HUDEP-2 (cell line): Measurements from ENCODE around the gene WBP1.
"Not testable (repeated sequence)": the region's sequence is repeated elsewhere in the genome, so short reads cannot be mapped to it uniquely, and the experiment has no call there.

Experiments
- DNase-seq, 76 experiments: peaks; one replicate each; lab custom pipeline; 2025; ENCODE audit not compliant: unreplicated experiment in 76 of 76; lab: John Stamatoyannopoulos, UW

WBP1 gene

GRCh38 chr2:74481431-74481830, 23.2 kb downstream of the WBP1 start:
- no peak for DNase-seq

GRCh38 chr2:74481961-74482800, 23.9 kb downstream of the WBP1 start:
- DNase-seq: peak in 24 of 76 experiments; percentile 19 to 88 (median 48)

DNA sequence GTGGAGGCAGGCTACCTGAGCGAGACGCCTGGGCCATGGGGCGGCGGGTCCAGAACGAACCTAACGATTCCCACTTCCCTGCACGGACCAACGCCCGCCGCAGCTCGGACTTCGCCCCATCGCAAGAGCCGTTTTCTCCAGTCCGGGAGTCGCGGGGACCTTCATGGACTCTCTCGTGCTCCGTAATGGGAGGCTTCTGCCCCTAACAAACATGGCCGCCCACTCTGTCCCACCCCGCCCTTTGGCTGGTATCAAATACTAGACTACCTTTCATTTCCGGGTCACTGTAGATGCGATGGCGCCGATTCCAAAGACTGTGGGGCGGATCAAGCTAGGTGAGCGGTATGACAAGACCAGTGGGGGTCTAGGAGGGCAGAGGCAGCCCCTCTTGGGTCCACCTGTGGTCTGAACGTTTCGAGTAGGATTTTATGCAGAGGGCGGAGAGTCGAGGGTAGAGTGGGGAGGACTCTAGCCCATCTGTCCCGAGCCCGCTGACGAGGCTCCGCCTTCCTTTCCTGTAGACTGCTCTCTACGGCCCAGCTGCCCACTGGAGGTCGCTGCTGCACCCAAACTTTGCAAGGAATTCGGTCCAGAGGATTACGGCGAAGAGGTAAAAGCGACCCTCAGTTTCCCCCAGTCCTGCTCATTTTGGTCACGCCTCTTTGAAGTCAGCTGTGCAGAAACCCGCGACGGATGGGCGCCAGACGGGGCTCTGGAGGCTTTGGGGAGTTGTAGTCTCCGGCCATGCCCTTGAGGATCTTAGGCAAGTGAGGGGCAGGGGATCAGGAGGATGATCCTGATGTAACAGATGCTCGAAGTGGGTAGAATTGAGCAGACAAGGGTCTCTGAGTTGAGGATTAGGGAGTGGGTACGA, 24.8 kb downstream of the WBP1 start, which contains the start of the genes CCDC142 and TTC31:
Gene CCDC142 (minus strand): TSS at position 198 of the 874 bp plus-strand sequence. CDS start 161 bp downstream, at position 37.
Gene TTC31 (plus strand): TSS at position 281 of the 874 bp plus-strand sequence. CDS start 15 bp downstream, at position 296.
- peak; percentile 24 to 95 (median 88) for DNase-seq

DNA sequence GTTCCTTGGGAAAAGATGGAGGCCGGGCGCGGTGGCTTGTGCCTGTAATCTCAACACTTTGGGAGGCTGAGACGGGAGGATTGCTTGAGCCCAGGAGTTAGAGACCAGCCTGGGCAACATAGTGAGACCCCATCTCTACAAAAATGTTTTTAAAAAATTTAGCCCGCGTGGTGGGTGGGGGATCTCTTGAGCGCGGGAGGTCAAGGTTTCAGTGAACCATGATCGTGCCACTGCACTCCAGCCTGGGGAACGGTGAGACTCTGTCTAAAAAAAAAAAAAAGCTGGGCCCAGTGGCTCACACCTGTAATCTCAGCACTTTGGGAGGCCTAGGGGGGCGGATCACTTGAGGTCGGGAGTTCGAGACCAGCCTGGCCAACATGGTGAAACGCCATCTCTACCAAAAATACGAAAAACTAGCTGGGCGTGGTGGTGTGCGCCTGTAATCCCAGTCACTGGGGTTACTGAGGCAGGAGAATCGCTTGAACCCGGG, 25.5 kb downstream of the WBP1 start:
- DNase-seq: not testable (repeated sequence)

DNA sequence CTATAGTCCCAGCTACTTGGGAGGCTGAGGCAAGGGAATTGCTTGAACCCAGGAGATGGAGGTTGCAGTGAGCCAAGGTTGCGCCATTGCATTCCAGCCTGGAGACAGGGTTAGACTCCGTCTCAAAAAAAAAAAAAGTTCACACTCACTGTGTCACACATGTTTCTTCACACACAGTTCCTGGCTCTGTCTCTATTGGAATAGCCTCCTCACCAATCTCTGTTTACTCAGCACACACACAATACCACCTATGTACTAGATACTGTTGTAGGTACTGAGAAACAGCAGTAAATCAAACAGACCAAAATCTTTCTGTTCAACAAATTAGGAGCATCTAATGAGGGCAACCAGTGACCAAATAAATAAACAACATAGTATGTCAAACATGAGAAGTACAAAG, 27.9 kb downstream of the WBP1 start:
- no peak for DNase-seq

DNA sequence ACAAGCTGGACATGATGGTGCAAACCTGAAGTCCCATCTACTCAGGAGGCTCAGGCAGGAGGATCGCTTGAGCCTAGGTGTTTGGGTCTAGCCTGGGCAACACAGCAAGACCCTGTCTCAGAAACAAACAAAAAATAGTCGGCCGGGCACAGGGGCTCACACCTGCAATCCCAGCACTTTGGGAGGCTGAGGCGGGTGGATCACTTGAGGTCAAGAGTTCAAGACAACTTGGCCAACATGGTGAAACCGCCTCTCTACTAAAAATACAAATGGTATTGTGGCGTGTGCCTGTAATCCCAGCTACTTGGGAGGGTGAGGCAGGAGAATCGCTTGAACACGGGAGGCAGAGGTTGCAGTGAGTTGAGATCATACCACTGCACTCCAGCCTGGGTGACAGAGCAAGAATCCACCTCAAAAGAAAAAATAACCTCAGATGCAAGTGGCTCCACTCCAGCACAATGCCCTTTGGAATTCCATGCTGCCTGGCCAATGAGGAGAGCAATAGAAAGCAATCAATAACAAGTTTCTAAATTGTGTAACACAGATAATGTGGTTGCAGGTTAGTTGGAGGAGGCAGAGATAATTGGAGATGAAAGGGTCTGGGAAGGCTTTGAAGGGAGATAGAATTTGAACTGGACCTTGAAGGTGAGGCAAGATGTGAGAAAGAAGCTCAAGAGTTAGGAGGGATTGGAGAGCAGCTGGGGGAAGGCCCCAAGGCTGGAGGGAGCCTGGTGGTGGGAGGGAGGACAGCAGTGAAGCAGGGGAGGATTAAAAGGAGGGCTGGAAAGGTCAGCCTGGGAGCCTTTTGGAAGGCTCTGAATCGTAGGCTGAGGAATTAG, 30.6 kb downstream of the WBP1 start:
- no peak for DNase-seq

GRCh38 chr2:74489906-74490305, 31.7 kb downstream of the WBP1 start:
- DNase-seq: no peak

DNA sequence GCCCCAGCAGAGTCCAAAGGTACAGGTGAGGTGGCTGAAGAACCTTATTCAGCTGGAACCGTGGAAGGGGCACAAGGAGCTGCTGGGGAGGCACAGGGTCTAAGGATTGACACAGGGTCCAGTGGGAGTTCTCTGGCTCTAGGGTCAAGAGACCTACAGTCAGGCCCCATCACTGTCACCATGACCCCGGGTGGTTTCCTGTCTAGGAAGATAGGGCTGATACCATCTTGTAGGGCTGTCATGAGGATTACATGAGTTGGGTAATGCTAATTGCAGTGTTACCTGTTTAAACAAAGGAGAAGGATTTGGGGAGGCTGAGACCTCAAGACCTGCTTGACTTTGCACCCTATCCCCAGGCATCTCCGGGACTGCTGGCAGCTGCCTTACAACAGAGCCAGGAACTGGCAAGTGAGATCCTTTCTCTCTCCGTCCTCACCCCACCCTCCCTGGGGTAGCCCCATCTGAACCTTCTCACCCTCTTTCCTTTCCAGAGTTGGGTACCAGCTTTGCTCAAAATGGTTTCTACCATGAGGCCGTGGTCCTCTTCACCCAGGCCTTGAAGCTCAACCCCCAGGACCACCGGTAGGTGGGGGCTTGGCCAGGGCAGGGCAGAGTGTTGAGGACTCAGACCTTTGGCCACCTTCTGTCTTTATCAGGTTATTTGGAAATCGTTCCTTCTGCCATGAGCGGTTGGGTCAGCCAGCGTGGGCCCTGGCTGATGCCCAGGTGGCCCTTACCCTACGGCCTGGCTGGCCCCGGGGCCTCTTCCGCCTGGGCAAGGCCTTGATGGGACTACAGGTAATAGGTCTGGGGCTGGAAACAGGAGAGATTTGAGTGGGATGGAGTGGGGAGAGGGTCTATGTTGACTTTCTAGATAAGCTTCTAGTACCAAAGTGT, 33.7 kb downstream of the WBP1 start:
- no peak for DNase-seq

DNA sequence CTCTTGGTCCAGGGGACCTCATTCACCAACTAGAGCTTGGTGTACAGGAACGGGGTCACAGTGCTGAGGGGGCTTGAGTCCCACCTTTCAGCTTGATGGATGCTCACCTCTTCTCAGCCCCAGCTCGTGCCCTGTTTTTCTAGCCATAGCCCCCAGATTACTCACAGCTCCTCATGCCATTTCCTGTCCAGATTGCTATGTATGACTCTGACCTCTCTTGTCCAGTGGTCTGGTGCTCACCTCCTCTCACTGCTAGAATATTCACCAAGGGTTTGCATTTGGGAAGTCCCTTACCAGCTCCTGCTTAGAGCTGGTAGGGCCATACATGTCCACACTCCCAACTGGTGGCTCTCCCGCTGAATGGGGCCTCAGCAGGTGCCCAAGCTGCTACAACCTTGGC, 35.3 kb downstream of the WBP1 start:
- no peak for DNase-seq

DNA sequence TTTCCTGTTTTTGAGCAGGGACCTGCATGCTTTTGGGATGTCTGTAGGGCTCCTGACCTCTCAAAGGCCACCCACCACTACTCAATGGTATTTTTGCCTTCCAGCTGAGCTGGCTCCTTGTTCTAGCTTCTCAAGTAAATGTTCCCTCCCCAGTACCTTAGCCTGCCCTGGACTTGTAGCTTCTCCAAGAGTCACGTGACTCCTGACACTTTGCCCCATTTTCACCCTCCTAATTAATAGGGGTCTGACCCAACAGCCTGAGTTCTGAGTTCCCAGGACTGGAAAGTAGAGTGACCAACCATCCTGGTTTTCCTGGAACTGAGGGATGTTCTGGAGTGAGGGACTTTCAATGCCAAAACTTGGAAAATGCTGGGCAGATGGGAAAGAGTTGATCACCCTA, 37.2 kb downstream of the WBP1 start:
- no peak for DNase-seq

DNA sequence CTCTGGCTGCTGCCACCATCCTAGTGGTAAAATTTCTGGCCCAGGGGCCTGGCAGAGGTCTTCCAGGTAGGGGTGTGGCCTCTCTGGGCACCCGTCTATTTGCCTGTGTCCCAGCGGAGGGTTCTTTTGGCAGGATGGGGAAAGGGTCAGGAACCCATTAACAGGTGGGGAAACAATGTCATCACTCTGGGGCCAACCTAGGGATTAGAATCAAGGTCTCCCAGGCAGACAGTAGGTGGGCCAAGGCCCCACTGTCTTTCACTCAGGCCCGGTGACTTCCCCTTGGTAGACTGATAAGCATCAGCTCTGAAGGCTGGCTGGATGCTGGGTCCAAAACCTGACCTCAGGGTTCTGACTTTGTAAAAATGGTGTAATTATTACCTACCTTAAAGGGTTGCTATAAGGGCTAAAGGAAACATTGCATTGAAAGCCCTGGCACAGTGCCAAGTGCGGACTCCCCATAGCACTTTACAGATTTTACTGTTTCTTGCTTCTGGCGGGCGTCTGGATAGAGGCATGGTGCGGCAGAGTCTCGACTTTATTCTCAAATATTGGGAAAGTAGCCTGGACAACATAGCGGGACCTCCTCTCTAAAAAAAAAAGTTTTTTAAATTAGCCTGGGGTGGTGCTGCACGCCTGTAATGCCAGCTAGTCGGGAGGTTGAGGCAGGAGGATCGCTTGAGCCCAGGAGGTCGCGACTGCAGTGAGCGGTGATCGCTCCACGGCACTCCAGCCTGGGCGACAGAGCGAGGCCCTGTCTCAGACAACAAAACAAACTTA, 38.9 kb downstream of the WBP1 start:
- DNase-seq: no peak

DNA sequence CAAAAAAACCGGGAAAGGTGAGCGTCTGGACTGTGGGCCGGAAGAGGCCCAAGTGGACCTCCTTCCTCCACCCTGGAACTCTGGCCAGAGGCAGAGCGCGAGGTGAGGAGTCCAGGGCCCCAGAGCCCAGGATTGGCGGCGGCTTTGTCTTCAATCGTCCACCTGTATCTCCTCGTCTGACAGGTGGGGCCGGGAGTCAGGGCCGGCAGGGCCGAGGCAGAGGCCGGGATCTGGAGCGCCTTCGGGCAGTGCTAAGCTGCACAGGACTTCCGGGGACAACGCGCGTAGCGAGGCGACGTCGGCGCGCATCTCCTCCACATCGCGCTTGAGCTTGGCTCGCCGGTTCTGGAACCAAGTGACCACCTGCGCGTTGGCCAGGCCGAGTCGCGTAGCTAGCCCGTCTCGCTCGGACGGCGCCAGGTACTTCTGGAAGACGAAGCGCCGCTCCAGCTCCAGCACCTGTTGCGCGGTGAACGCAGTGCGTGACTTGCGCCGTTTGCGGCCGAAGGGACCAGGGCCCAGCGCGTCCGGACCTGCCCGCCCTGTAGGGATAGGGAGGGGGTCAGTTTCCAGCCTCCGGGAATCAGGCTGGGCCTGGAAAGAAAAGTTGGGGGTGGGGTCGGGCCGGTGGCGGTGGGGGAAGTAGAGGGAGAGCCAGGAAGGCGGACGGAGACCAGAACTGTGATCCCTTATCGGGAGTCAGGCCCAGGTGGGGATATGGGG, 39.7 kb downstream of the WBP1 start:
- no peak for DNase-seq

GRCh38 chr2:74498500-74499266, 40.4 kb downstream of the WBP1 start:
- DNase-seq: peak in 36 of 76 experiments; percentile 12 to 77 (median 40)

DNA sequence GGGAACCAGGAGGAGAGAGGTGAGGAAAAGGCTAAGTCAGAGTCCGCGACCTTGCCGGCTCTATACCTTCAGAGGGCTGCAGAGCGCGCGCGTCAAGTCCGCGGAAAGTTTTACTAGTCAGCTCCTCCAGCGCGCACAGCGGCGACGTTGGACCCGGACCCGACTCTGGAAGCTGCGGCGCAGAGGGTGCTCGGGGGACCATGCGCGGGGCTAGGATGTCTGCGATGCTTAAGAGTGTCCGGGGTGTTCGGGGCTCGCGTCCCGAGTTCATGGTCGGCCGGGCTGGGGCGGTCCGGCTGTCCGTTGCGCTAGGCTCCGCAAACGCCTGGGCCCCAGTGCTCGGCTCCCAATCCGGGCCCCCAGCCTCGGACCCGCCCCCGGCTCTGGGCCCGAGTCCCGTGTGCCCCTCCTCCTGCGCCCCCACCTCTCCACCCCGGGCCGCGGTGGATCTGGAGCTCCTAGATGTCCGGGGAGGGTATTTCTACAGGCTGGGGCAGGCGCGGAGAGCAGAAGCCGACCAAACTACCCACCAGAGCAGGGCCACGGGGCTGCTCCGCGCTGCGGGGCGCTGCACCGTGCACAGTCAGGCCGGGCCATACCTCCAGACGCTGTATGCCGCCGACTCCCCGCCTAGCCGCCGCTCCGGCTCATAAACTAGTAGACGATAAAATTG, 41.2 kb downstream of the WBP1 start, which contains the start of gene LBX2:
Gene LBX2 (minus strand): TSS at position 337 of the 673 bp plus-strand sequence. CDS start 66 bp downstream, at position 271.
- DNase-seq: peak in 9 of 76 experiments; percentile 16 to 71 (median 38)

DNA sequence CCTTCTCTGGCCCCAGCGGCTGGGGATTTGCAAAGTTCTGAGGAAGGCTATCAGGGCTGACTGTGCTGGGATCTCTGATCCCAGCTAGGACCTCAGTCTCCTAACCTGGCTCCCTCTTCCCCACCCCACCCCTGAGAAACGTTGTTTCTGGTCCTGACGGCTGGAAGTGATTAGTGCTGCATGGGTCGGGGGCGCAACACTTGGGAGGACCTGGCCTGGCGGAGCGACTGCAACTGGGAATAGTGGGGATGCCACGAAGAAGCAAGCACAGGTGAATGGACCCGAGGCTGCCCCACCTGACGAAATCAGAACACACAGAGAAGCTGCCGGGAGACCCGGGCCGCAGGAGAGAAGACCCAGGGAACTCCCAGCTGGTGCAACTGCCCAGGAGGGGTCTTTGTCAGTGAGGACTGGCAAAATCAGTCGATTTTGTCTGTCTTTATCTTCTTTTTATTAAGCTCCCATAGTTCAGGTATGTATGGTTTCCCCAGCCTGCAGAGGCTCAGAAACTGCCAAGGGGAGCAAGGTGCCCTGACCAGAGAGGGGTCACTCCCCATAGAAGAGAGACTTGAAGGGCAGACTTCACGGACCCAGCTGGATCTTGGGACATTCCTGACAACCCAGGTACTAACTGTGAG, 41.8 kb downstream of the WBP1 start:
- no peak for DNase-seq

GRCh38 chr2:74500578-74500946, 42.3 kb downstream of the WBP1 start:
- no peak for DNase-seq
